SK-N-SH treated with all-trans-retinoic acid at 6 μM for 48 hours (cell line): ENCODE data around the gene GNA15.
A peak's percentile ranks its signal among the peaks of the same experiment; 100 is the strongest.

Experiments used
- ATAC-seq: fragments of 200-7000 bp; cut with Tn5 transposase; 3 replicates; pipeline ENCODE4 v1.9.1; 2020; ENCODE audit warnings: mild to moderate bottlenecking, moderate library complexity
- ARNTL ChIP-seq: fragments of 450-650 bp; formaldehyde crosslinking; IDR thresholded peaks from 2 replicates; pipeline ENCODE4 v1.5.0; 2020; ENCODE audit warnings: low read depth, mild to moderate bottlenecking, moderate library complexity, borderline replicate concordance
- BACH2 ChIP-seq: fragments of 250-450 bp; sonication (Bioruptor Pico); IDR thresholded peaks from 2 replicates; pipeline ENCODE4 v1.9.0; 2021; ENCODE audit warnings: mild to moderate bottlenecking, borderline replicate concordance
- CREB5 ChIP-seq: fragments of 250-450 bp; sonication (Bioruptor Pico); IDR thresholded peaks from 2 replicates; pipeline ENCODE4 v1.5.1; 2020; ENCODE audit warnings: low read depth, mild to moderate bottlenecking, moderate library complexity
- ESRRG ChIP-seq: fragments of 250-450 bp; sonication (Bioruptor Pico); IDR thresholded peaks from 2 replicates; pipeline ENCODE4 v1.6.1; 2021; ENCODE audit warnings: mild to moderate bottlenecking
- GLIS3 ChIP-seq: fragments of 250-450 bp; sonication (Bioruptor Pico); IDR thresholded peaks from 2 replicates; pipeline ENCODE4 v1.5.0; 2020; ENCODE audit warnings: mild to moderate bottlenecking, moderate library complexity
- ISL1 ChIP-seq: fragments of 250-450 bp; sonication (Bioruptor Pico); IDR thresholded peaks from 2 replicates; pipeline ENCODE4 v2.1.2; 2022; ENCODE audit warnings: mild to moderate bottlenecking, moderate library complexity
- OSR1 ChIP-seq: fragments of 250-450 bp; sonication (Bioruptor Pico); IDR thresholded peaks from 2 replicates; pipeline ENCODE4 v1.8.0; 2022; ENCODE audit warnings: moderate library complexity, mild to moderate bottlenecking, inconsistent platforms
- PATZ1 ChIP-seq: fragments of 250-450 bp; sonication (Bioruptor Pico); IDR thresholded peaks from 2 replicates; pipeline ENCODE4 v1.8.0; 2020; ENCODE audit warnings: mild to moderate bottlenecking, moderate library complexity, borderline replicate concordance
- PPARA ChIP-seq: fragments of 250-450 bp; sonication (Bioruptor Pico); IDR thresholded peaks from 2 replicates; pipeline ENCODE4 v1.5.0; 2020; ENCODE audit warnings: mild to moderate bottlenecking, borderline replicate concordance
- RARB ChIP-seq: fragments of 250-450 bp; sonication (Bioruptor Pico); IDR thresholded peaks from 2 replicates; pipeline ENCODE4 v1.8.0; 2021; ENCODE audit warnings: mild to moderate bottlenecking, moderate library complexity
- SNAI2 ChIP-seq: fragments of 250-450 bp; sonication (Bioruptor Pico); IDR thresholded peaks from 2 replicates; pipeline ENCODE4 v1.5.0; 2020; ENCODE audit warnings: mild to moderate bottlenecking, moderate library complexity
- TCF4 ChIP-seq: fragments of 250-450 bp; sonication (Bioruptor Pico); IDR thresholded peaks from 2 replicates; pipeline ENCODE4 v1.8.0; 2021; ENCODE audit warnings: mild to moderate bottlenecking, moderate library complexity, borderline replicate concordance
- TOX ChIP-seq: fragments of 250-450 bp; sonication (Bioruptor Pico); IDR thresholded peaks from 2 replicates; pipeline ENCODE4 v1.8.0; 2021; ENCODE audit warnings: mild to moderate bottlenecking, moderate library complexity, borderline replicate concordance
- ZC3H10 ChIP-seq: fragments of 250-450 bp; sonication (Bioruptor Pico); IDR thresholded peaks from 2 replicates; pipeline ENCODE4 v1.5.1; 2021; ENCODE audit warnings: mild to moderate bottlenecking, moderate library complexity
- ZFP3 ChIP-seq: fragments of 250-450 bp; sonication (Bioruptor Pico); IDR thresholded peaks from 2 replicates; pipeline ENCODE4 v1.5.0; 2020; ENCODE audit warnings: mild to moderate bottlenecking, moderate library complexity
- ZFP30 ChIP-seq: fragments of 450-650 bp; formaldehyde crosslinking; IDR thresholded peaks from 2 replicates; pipeline ENCODE4 v1.5.0; 2022; ENCODE audit warnings: mild to moderate bottlenecking, moderate library complexity
- ZNF565 ChIP-seq: fragments of 450-650 bp; formaldehyde crosslinking; conservative IDR thresholded peaks from 2 replicates; pipeline ENCODE4 v1.5.0; 2020; ENCODE audit warnings: low read depth, mild to moderate bottlenecking, moderate library complexity
- ZNF70 ChIP-seq: fragments of 450-650 bp; formaldehyde crosslinking; IDR thresholded peaks from 2 replicates; pipeline ENCODE4 v1.5.0; 2020; ENCODE audit warnings: mild to moderate bottlenecking, moderate library complexity
- ZNF8 ChIP-seq: fragments of 450-650 bp; formaldehyde crosslinking; IDR thresholded peaks from 2 replicates; pipeline ENCODE4 v1.5.0; 2020; ENCODE audit warnings: mild to moderate bottlenecking, moderate library complexity

Gene GNA15

GRCh38 chr19:3145909-3146676, 10.3 kb downstream of the GNA15 start:
- TF ChIP-seq PPARA (CRISPR knock-in tag) = no peak
- TF ChIP-seq ZFP3 = no peak
- no peak for TF ChIP-seq SNAI2 (CRISPR knock-in tag)
- TF ChIP-seq GLIS3 = no peak
- no peak for TF ChIP-seq CREB5 (CRISPR knock-in tag)
- TF ChIP-seq ZNF565 (CRISPR knock-in tag) = no peak
- no peak for TF ChIP-seq PATZ1 (CRISPR knock-in tag)
- TF ChIP-seq TOX = no peak
- no peak for TF ChIP-seq ZC3H10
- ATAC-seq = no peak

- ATAC-seq = peak; percentile 47; the same call in 2 of the 3 replicates
- no peak for TF ChIP-seq ISL1
- TF ChIP-seq GLIS3 = no peak
- TF ChIP-seq ZFP30 = no peak
- TF ChIP-seq ESRRG (CRISPR knock-in tag) = no peak
- TF ChIP-seq TCF4 (CRISPR knock-in tag) = no peak
- TF ChIP-seq OSR1 (CRISPR knock-in tag) = no peak
- TF ChIP-seq ZNF70 (CRISPR knock-in tag) = no peak
- no peak for TF ChIP-seq RARB (CRISPR knock-in tag)
- TF ChIP-seq ARNTL (CRISPR knock-in tag) = no peak
- no peak for TF ChIP-seq ZNF565 (CRISPR knock-in tag)
- TF ChIP-seq PATZ1 (CRISPR knock-in tag) = no peak
- TF ChIP-seq BACH2 = no peak
Measured at GRCh38 chr19:3146677-3147100, 10.9 kb downstream of the GNA15 start.

GRCh38 chr19:3148503-3148902, 12.7 kb downstream of the GNA15 start:
- TF ChIP-seq SNAI2 (CRISPR knock-in tag) = no peak
- no peak for ATAC-seq

- no peak for ATAC-seq
- no peak for TF ChIP-seq OSR1 (CRISPR knock-in tag)
- TF ChIP-seq ZNF8 (CRISPR knock-in tag) = no peak
- TF ChIP-seq GLIS3 = no peak
- no peak for TF ChIP-seq ZFP30
Measured at GRCh38 chr19:3149089-3149488, 13.3 kb downstream of the GNA15 start.

- no peak for TF ChIP-seq ZNF8 (CRISPR knock-in tag)
- no peak for TF ChIP-seq ZC3H10
- TF ChIP-seq PATZ1 (CRISPR knock-in tag) = no peak
- no peak for TF ChIP-seq GLIS3
- TF ChIP-seq RARB (CRISPR knock-in tag) = no peak
- TF ChIP-seq SNAI2 (CRISPR knock-in tag) = no peak
- no peak for ATAC-seq
Measured at GRCh38 chr19:3149526-3150505, 14.0 kb downstream of the GNA15 start.
